ENCODE measurements around the gene TMEM120B.
"Not testable (repeated sequence)": the region's sequence is repeated elsewhere in the genome, so short reads cannot be mapped to it uniquely, and the experiment has no call there.

The TMEM120B gene

DNA sequence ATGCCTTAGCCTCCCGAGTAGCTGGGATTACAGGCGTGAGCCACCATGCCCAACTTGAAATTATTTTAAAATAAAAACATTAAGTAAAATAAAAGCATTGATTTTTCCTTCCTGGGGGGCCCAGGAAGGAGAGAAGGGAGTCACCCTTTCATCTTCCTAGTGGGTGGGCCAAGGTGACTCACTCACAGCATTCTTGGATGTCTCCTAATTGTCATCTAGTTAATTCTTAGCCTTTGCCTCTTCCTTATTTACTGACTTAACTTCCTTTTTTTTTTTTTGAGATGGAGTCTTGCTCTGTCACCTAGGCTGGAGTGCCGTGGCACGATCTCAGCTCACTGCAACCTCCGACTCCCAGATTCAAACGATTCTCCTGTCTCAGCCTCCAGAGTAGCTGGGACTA, 29.2 kb downstream of the TMEM120B start:
- H3K4me3 ChIP-seq (ENCODE audit: low read depth, low read length), result no peak overlapping the region
- H3K9me3 ChIP-seq (ENCODE audit: control insufficient read depth, insufficient read depth, low read depth, low read length), result no peaks in the 10 kb centered on the region
- H3K4me1 ChIP-seq (ENCODE audit: control insufficient read depth, insufficient read depth, low read length), result peaks cover 4% of the 10 kb centered on the region; the same call in 1 of the 2 replicates
- peaks cover 0 to 5% of the 10 kb centered on the region in 2 experiments; a peak in 2 of 3 replicates for H3K36me3 ChIP-seq (ENCODE audit: control insufficient read depth in 2 of 2, insufficient read depth in 1 of 2, low read length in 2 of 2)
- TF ChIP-seq BCL11A (tag by site-specific recombination; IDR thresholded peaks at IDR 0.05; ENCODE audit: low read depth), result no peak
- TF ChIP-seq, protein P1, sequence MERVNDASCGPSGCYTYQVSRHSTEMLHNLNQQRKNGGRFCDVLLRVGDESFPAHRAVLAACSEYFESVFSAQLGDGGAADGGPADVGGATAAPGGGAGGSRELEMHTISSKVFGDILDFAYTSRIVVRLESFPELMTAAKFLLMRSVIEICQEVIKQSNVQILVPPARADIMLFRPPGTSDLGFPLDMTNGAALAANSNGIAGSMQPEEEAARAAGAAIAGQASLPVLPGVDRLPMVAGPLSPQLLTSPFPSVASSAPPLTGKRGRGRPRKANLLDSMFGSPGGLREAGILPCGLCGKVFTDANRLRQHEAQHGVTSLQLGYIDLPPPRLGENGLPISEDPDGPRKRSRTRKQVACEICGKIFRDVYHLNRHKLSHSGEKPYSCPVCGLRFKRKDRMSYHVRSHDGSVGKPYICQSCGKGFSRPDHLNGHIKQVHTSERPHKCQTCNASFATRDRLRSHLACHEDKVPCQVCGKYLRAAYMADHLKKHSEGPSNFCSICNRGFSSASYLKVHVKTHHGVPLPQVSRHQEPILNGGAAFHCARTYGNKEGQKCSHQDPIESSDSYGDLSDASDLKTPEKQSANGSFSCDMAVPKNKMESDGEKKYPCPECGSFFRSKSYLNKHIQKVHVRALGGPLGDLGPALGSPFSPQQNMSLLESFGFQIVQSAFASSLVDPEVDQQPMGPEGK (tag by site-specific recombination; IDR thresholded peaks at IDR 0.05), result 0 out of 2 replicates have a peak, but pooled peaks have one; percentile 31
- TF ChIP-seq SP7 (tag by site-specific recombination; IDR thresholded peaks at IDR 0.05), result peak; percentile 45; the same call in 1 of the 2 replicates
- TF ChIP-seq WT1 (tag by site-specific recombination; IDR thresholded peaks at IDR 0.05), result peak; percentile 71
- TF ChIP-seq ZNF362 (tag by site-specific recombination; IDR thresholded peaks at IDR 0.05), result no peak
- no peak for TF ChIP-seq ZSCAN16 (tag by site-specific recombination; IDR thresholded peaks at IDR 0.05)
- peak; percentile 26; the same call in 1 of the 2 replicates for TF ChIP-seq ZIC2 (tag by site-specific recombination; IDR thresholded peaks at IDR 0.05)
- TF ChIP-seq GLIS1 (tag by site-specific recombination; IDR thresholded peaks at IDR 0.05), result peak; percentile 76
- TF ChIP-seq ZNF394 (tag by site-specific recombination; IDR thresholded peaks at IDR 0.05; ENCODE audit: borderline replicate concordance), result no peak
- ChIA-PET POLR2A (interaction anchor here (0.6 kb wide), 1 partner anchor 42 kb away, joined by 5 read pairs; no protein-coding TSS in a partner anchor), CTCF (interaction anchor here (2.3 kb wide), 1 partner anchor 31 kb away, joined by 10 read pairs; no protein-coding TSS in a partner anchor)
- H3K27ac ChIP-seq (ENCODE audit: extremely low read depth, low read depth, low read length), result no peak overlapping the region

DNA sequence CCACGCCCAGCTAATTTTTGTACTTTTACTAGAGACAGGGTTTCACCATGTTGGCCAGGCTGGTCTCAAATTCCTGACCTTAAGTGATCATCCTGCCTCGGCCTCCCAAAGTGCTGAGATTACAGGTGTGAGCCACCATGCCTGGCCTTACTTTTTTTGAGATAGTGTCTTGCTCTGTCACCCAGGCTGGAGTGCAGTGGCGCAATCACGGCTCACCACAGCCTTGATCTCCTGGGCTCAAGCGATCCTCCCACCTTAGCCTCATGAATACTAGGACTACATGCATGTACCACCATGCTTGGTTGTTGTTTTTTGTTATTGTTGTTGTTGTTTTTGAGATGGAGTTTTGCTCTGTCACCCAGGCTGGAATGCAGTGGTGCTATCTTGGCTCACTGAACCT, 33.0 kb downstream of the TMEM120B start:
- POLR2A ChIA-PET, result interaction anchor here (0.6 kb wide), 1 partner anchor 17 kb away, joined by 5 read pairs; no protein-coding TSS in a partner anchor
- H3K9me3 ChIP-seq (ENCODE audit: control insufficient read depth, insufficient read depth, low read depth, low read length); H3K4me1 ChIP-seq (ENCODE audit: control insufficient read depth, insufficient read depth, low read length); H3K4me3 ChIP-seq (ENCODE audit: low read depth, low read length); H3K27ac ChIP-seq (ENCODE audit: extremely low read depth, low read depth, low read length); CTCF ChIA-PET: not testable (repeated sequence)
- peaks cover 3 to 14% of the 10 kb centered on the region in 2 experiments; a peak in 2 of 3 replicates for H3K36me3 ChIP-seq (ENCODE audit: control insufficient read depth in 2 of 2, insufficient read depth in 1 of 2, low read length in 2 of 2)

GRCh38 chr12:121748218-121748570, 35.6 kb downstream of the TMEM120B start:
- Histone ChIP-seq H3K9me3 (ENCODE audit: control insufficient read depth, insufficient read depth, low read depth, low read length) (no peaks in the 10 kb centered on the region), H3K4me1 (ENCODE audit: control insufficient read depth, insufficient read depth, low read length) (no peaks in the 10 kb centered on the region), H3K36me3 (ENCODE audit: control insufficient read depth in 2 of 2, insufficient read depth in 1 of 2, low read length in 2 of 2) (peaks cover 8 to 26% of the 10 kb centered on the region in 2 experiments; a peak in 2 of 3 replicates), H3K27ac (ENCODE audit: extremely low read depth, low read depth, low read length) (peak overlapping the region; percentile 4), H3K4me3 (ENCODE audit: low read depth, low read length) (no peak overlapping the region)
- CTCF ChIA-PET, result interaction anchor here (0.7 to 1.5 kb wide), 3 partner anchors 25 to 306 kb away, joined by 4 to 5 read pairs (median 4); no protein-coding TSS in a partner anchor
- TF ChIP-seq, protein P2, sequence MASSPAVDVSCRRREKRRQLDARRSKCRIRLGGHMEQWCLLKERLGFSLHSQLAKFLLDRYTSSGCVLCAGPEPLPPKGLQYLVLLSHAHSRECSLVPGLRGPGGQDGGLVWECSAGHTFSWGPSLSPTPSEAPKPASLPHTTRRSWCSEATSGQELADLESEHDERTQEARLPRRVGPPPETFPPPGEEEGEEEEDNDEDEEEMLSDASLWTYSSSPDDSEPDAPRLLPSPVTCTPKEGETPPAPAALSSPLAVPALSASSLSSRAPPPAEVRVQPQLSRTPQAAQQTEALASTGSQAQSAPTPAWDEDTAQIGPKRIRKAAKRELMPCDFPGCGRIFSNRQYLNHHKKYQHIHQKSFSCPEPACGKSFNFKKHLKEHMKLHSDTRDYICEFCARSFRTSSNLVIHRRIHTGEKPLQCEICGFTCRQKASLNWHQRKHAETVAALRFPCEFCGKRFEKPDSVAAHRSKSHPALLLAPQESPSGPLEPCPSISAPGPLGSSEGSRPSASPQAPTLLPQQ (tag by site-specific recombination; IDR thresholded peaks at IDR 0.05), result no peak
- TF ChIP-seq ZBTB48 (tag by site-specific recombination; IDR thresholded peaks at IDR 0.05) (0 out of 2 replicates have a peak, but pooled peaks have one; percentile 0), YY1 (tag by site-specific recombination; IDR thresholded peaks at IDR 0.05) (no peak), MEIS1 (CRISPR knock-in tag; IDR thresholded peaks at IDR 0.05; ENCODE audit: borderline replicate concordance) (no peak), ZNF629 (tag by site-specific recombination; IDR thresholded peaks at IDR 0.05) (no peak), ZNF366 (tag by site-specific recombination; conservative IDR thresholded peaks at IDR 0.05) (no peak), OVOL3 (tag by site-specific recombination; IDR thresholded peaks at IDR 0.05) (no peak), ZFHX2 (tag by site-specific recombination; conservative IDR thresholded peaks at IDR 0.05) (peak; percentile 24; the same call in 1 of the 2 replicates), EGR2 (tag by site-specific recombination; IDR thresholded peaks at IDR 0.05; ENCODE audit: low read depth) (peak; percentile 6; the same call in 1 of the 2 replicates), ZNF10 (tag by site-specific recombination; IDR thresholded peaks at IDR 0.05) (no peak), ZNF157 (tag by site-specific recombination; IDR thresholded peaks at IDR 0.05) (no peak), ZNF610 (tag by site-specific recombination; IDR thresholded peaks at IDR 0.05; ENCODE audit: borderline replicate concordance) (peak; percentile 63; the same call in 1 of the 2 replicates)
- TF ChIP-seq, protein P3, sequence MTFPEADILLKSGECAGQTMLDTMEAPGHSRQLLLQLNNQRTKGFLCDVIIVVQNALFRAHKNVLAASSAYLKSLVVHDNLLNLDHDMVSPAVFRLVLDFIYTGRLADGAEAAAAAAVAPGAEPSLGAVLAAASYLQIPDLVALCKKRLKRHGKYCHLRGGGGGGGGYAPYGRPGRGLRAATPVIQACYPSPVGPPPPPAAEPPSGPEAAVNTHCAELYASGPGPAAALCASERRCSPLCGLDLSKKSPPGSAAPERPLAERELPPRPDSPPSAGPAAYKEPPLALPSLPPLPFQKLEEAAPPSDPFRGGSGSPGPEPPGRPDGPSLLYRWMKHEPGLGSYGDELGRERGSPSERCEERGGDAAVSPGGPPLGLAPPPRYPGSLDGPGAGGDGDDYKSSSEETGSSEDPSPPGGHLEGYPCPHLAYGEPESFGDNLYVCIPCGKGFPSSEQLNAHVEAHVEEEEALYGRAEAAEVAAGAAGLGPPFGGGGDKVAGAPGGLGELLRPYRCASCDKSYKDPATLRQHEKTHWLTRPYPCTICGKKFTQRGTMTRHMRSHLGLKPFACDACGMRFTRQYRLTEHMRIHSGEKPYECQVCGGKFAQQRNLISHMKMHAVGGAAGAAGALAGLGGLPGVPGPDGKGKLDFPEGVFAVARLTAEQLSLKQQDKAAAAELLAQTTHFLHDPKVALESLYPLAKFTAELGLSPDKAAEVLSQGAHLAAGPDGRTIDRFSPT (tag by site-specific recombination; IDR thresholded peaks at IDR 0.05), result peak; percentile 96
- POLR2A ChIA-PET, result interaction anchor here (0.6 to 1.7 kb wide), 5 partner anchors 17 to 100 kb away, joined by 3 to 6 read pairs (median 4); no protein-coding TSS in a partner anchor

Data from HEK293 (cell line).